Lung (tissue), 12 donors: ENCODE results near the gene SPACA4. TPM values are rescaled to one million over a fixed set of nuclear protein-coding genes. Genes with fewer than 3 reads are reported as not detected.

ENCODE experiments used
- ATAC-seq: fragments of 200-7000 bp; cut with Tn5 transposase; one replicate; pipeline ENCODE4 v1.9.1; 2020; ENCODE audit warnings: moderate number of reproducible peaks; ENCODE audit not compliant: insufficient read depth, low FRiP score
- DNase-seq, 3 donors: peaks; one replicate each; pipeline ENCODE4 v3.0.0-alpha.2; 2013 to 2017
- H3K27ac ChIP-seq, 2 donors: one replicate each; pipeline ENCODE4 v1.5.1; 2013; ENCODE audit warnings: mild to moderate bottlenecking in 2 of 2, moderate library complexity in 2 of 2, control low read depth in 1 of 2, inconsistent platforms in 1 of 2, low read depth in 1 of 2, low read length in 1 of 2
- H3K27me3 ChIP-seq, 3 donors: one replicate each; pipeline ENCODE4 v1.5.1; 2013; ENCODE audit warnings: low read length in 2 of 3; ENCODE audit not compliant: control insufficient read depth in 3 of 3, insufficient read depth in 3 of 3
- H3K36me3 ChIP-seq, 4 donors: one replicate each; pipeline ENCODE4 v1.5.1; 2013; ENCODE audit warnings: low read length in 4 of 4, mild to moderate bottlenecking in 1 of 4, moderate library complexity in 1 of 4; ENCODE audit not compliant: control insufficient read depth in 4 of 4, insufficient read depth in 4 of 4
- H3K4me1 ChIP-seq, 5 donors: one replicate each; pipeline ENCODE4 v1.5.1; 2013; ENCODE audit warnings: low read length in 5 of 5, mild to moderate bottlenecking in 2 of 5, moderate library complexity in 1 of 5; ENCODE audit not compliant: control insufficient read depth in 5 of 5, insufficient read depth in 5 of 5
- H3K4me3 ChIP-seq: one replicate; pipeline ENCODE4 v1.5.1; 2013; ENCODE audit warnings: mild to moderate bottlenecking, control low read depth, moderate library complexity
- H3K9ac ChIP-seq, 2 donors: one replicate each; pipeline ENCODE4 v1.5.1; 2013; ENCODE audit warnings: low read length in 2 of 2, control low read depth in 1 of 2; ENCODE audit not compliant: insufficient read depth in 1 of 2
- H3K9me3 ChIP-seq, 4 donors: one replicate each; pipeline ENCODE4 v1.5.1; 2013; ENCODE audit warnings: low read length in 3 of 4, mild to moderate bottlenecking in 1 of 4, moderate library complexity in 1 of 4; ENCODE audit not compliant: control insufficient read depth in 4 of 4, insufficient read depth in 3 of 4
- CTCF ChIP-seq: IDR thresholded peaks from 2 replicates; pipeline ENCODE4 v1.5.1; 2012; ENCODE audit warnings: mild to moderate bottlenecking; ENCODE audit errors: control extremely low read depth, extremely low read depth
- WGBS, 2 donors: extraction: QIAGEN DNeasy Blood & Tissue Kit; methylation state at CpG; one replicate each; pipeline ENCODE4 v1.1.7; 2013; 5-methylcytosine and 5-hydroxymethylcytosine counted together
- polyA plus RNA-seq, 2 donors: library from polyadenylated mRNA; stranded (reverse); fragments of 200-250 nt; gene quantifications; one replicate each; pipeline ENCODE4 v1.2.1, GENCODE V29; 2013
- total RNA-seq, 2 donors: library from RNA; depleted of rRNA in 1 of 2; stranded (reverse); fragments of >200 nt in 1 of 2; gene quantifications; one replicate each; pipeline ENCODE4 v1.2.1, GENCODE V29; 2014 to 2021
- donor health status: control.
- donor health status: control.
- donor health status: Bipolar disorder and iron deficiency.
- donor health status: healthy.
- donor health status: DM: yes; HTN: yes; CAD: no.

SPACA4 gene
- total and polyA plus RNA-seq, 4 donors: 0.03 to 0.16 TPM; not detected in 2

DNA sequence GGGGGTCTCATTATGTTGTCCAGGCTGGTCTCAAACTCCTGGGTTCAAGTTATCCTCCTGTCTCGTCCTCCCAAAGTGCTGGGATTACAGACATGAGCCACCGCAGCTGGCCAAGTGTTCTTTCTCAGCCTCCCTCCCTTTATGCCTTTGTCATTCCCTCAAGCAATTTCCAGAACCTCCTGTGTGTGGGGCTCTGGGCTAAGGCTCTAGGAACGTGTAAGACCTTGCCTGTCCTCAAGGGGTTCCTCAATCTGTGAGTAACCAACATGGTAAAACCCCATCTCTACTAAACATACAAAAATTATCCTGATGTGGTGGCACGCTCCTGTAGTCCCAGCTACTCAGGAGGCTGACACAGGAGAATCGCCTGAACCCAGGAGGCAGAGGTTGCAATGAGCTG lies 15.5 kb upstream of the SPACA4 start:
- WGBS, 2 donors: 86% methylated on average over 5 of the region's 5 CpGs
- Histone ChIP-seq H3K9me3 (no peaks in the 10 kb centered on the region), H3K9ac (no peak overlapping the region)

DNA sequence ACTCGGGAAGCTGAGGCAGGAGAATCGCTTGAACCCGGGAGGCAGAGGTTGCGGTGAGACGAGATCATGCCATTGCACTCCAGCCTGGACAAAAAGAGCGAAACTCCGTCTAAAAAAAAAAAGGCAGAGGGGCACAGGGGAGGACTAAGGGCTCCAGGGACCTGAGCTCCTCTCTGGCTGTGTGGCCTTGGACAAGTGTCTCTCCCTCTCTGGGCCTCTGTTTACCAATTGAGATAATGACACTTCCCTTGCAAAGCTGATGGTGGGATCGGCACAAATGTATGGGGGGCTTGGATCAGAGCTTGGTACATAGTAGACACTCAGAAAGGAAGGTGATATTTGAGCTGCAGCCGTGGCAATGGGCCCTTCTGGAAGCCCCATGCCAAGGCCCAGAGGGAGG lies 11.4 kb upstream of the SPACA4 start:
- Histone ChIP-seq H3K4me3 (no peak overlapping the region), H3K9ac (no peak overlapping the region), H3K36me3 (no peaks in the 10 kb centered on the region), H3K4me1 (no peaks in the 10 kb centered on the region), H3K27me3 (no peaks in the 10 kb centered on the region), H3K27ac (no peak overlapping the region), H3K9me3 (no peaks in the 10 kb centered on the region)
- DNase-seq: no peak
- no peak for TF ChIP-seq CTCF
- no peak for ATAC-seq
- 87 to 89% methylated on average over 9 of the region's 9 CpGs for WGBS, 2 donors

More for the DNA sequence above, 15.5 kb upstream of the SPACA4 start:
- Histone ChIP-seq H3K27me3 (no peaks in the 10 kb centered on the region), H3K27ac (no peak overlapping the region), H3K4me3 (no peak overlapping the region), H3K36me3 (no peaks in the 10 kb centered on the region), H3K4me1 (peaks cover 0 to 7% (median 2%) of the 10 kb centered on the region in 5 donors)
- no peak for DNase-seq
- ATAC-seq: no peak
- TF ChIP-seq CTCF: no peak

DNA sequence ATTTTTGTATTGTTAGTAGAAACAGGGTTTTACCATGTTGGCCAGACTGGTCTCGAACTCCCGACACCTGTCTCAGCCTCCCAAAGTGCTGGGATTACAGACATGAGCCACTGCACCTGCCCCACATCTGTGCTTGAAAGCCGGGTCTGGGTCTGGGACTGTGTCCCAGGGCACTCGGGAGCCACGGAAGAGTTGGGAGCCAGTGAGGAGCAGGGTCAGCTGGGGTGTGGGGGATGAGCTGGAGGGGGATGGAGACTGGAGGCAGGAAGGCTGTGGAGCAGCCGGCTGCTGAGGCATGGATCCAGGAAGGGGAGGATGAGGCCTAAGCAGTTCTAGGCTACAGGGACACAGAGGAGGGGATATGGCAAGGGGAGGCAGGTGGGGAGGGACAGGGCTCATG lies 10.7 kb upstream of the SPACA4 start:
- Histone ChIP-seq H3K4me3 (no peak overlapping the region), H3K4me1 (no peaks in the 10 kb centered on the region), H3K27ac (no peak overlapping the region), H3K36me3 (no peaks in the 10 kb centered on the region), H3K9ac (no peak overlapping the region), H3K27me3 (no peaks in the 10 kb centered on the region), H3K9me3 (no peaks in the 10 kb centered on the region)
- DNase-seq (no peak), ATAC-seq (no peak)
- WGBS, 2 donors: 80 to 87% methylated on average over 6 of the region's 6 CpGs
- TF ChIP-seq CTCF: no peak

DNA sequence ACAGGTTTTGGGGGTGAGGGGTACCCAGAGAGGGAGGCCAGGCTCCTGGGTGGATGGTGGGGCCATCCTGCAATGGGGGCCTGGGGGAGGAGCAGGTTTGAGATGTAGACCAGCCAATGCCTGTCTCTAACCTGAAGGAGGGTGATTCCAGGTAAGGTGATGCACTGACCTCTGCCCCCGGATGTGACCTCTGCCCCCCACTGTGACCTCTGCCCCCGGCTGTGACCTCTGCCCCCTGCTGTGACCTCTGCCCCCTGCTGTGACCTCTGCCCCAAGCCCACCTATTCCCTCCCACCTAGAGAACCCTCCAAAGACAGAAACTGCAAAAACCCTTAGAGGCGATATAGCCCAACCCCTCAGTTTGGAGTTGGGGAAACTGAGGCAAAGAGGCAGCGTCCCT lies 10.3 kb upstream of the SPACA4 start:
- 89% methylated on average over 4 of the region's 4 CpGs for whole genome bisulfite sequencing, 2 donors
- no peak for TF ChIP-seq CTCF
- no peak overlapping the region for H3K9ac ChIP-seq
- H3K9me3 ChIP-seq: no peaks in the 10 kb centered on the region
- no peaks in the 10 kb centered on the region for H3K36me3 ChIP-seq
- DNase-seq (no peak), ATAC-seq (no peak)
- no peak overlapping the region for H3K4me3 ChIP-seq
- H3K27ac ChIP-seq: no peak overlapping the region
- no peaks in the 10 kb centered on the region for H3K27me3 ChIP-seq
- H3K4me1 ChIP-seq: no peaks in the 10 kb centered on the region
